ENCODE measurements around the gene ZFHX3.

ZFHX3 gene

GRCh38 chr16:72979974-72980373 is 68.0 kb downstream of the ZFHX3 start:
- Histone ChIP-seq H3K9me3 (no peaks in the 10 kb centered on the region), H3K36me3 (no peaks in the 10 kb centered on the region), H3K27me3 (no peaks in the 10 kb centered on the region), H3K4me1 (peaks cover 7% of the 10 kb centered on the region), H3K4me3 (ENCODE audit: low read depth, low read length) (no peak overlapping the region)
- no peak for TF ChIP-seq CTCF (IDR thresholded peaks at IDR 0.05; ENCODE audit: low read depth, low read length)
- DNase-seq, result no peak

- peaks cover 6% of the 10 kb centered on the region for H3K4me1 ChIP-seq
- no peaks in the 10 kb centered on the region for H3K36me3 ChIP-seq
- DNase-seq, result no peak
- no peak overlapping the region for H3K4me3 ChIP-seq (ENCODE audit: low read depth, low read length)
- H3K27me3 ChIP-seq, result no peaks in the 10 kb centered on the region
- H3K9me3 ChIP-seq, result no peaks in the 10 kb centered on the region
- TF ChIP-seq CTCF (IDR thresholded peaks at IDR 0.05; ENCODE audit: low read depth, low read length), result no peak
Measured at GRCh38 chr16:72978212-72978611, 69.7 kb downstream of the ZFHX3 start.

- no peak for TF ChIP-seq CTCF (IDR thresholded peaks at IDR 0.05; ENCODE audit: low read depth, low read length)
- H3K9me3 ChIP-seq, result no peaks in the 10 kb centered on the region
- H3K4me3 ChIP-seq (ENCODE audit: low read depth, low read length), result no peak overlapping the region
- H3K4me1 ChIP-seq, result peaks cover 6% of the 10 kb centered on the region
- H3K36me3 ChIP-seq, result no peaks in the 10 kb centered on the region
- H3K27me3 ChIP-seq, result no peaks in the 10 kb centered on the region
- no peak for DNase-seq
Measured at GRCh38 chr16:72977127-72977526, 70.8 kb downstream of the ZFHX3 start.

GRCh38 chr16:72976438-72977064 is 71.4 kb downstream of the ZFHX3 start:
- Histone ChIP-seq H3K9me3 (no peaks in the 10 kb centered on the region), H3K36me3 (no peaks in the 10 kb centered on the region), H3K27me3 (no peaks in the 10 kb centered on the region), H3K4me1 (peaks cover 6% of the 10 kb centered on the region), H3K4me3 (ENCODE audit: low read depth, low read length) (no peak overlapping the region)
- no peak for TF ChIP-seq CTCF (IDR thresholded peaks at IDR 0.05; ENCODE audit: low read depth, low read length)
- DNase-seq, result no peak

GRCh38 chr16:72975809-72976437 is 72.0 kb downstream of the ZFHX3 start:
- no peaks in the 10 kb centered on the region for H3K27me3 ChIP-seq
- H3K36me3 ChIP-seq, result no peaks in the 10 kb centered on the region
- DNase-seq, result no peak
- H3K4me3 ChIP-seq (ENCODE audit: low read depth, low read length), result no peak overlapping the region
- H3K9me3 ChIP-seq, result no peaks in the 10 kb centered on the region
- peaks cover 6% of the 10 kb centered on the region for H3K4me1 ChIP-seq
- TF ChIP-seq CTCF (IDR thresholded peaks at IDR 0.05; ENCODE audit: low read depth, low read length), result no peak

- no peak for TF ChIP-seq CTCF (IDR thresholded peaks at IDR 0.05; ENCODE audit: low read depth, low read length)
- DNase-seq, result no peak
- H3K36me3 ChIP-seq, result no peaks in the 10 kb centered on the region
- H3K4me1 ChIP-seq, result peaks cover 6% of the 10 kb centered on the region
- H3K4me3 ChIP-seq (ENCODE audit: low read depth, low read length), result no peak overlapping the region
- no peaks in the 10 kb centered on the region for H3K27me3 ChIP-seq
- H3K9me3 ChIP-seq, result no peaks in the 10 kb centered on the region
Measured at GRCh38 chr16:72974142-72974769, 73.7 kb downstream of the ZFHX3 start.

Measured in BE2C (cell line).